Activated CD8-positive, alpha-beta memory T cell treated with anti-CD3 and anti-CD28 coated beads for 48 hours (primary cell): ENCODE measurements around the gene GAGE12H.
"Not testable (repeated sequence)": the region's sequence is repeated elsewhere in the genome, so short reads cannot be mapped to it uniquely, and the experiment has no call there.

ENCODE experiments used
- DNase-seq, 3 experiments: peaks; one replicate each; pipeline ENCODE4 v3.0.0-alpha.2; 2020; ENCODE audit warnings: low read depth in 2 of 3, low spot score in 2 of 3

The GAGE12H gene, protein sequence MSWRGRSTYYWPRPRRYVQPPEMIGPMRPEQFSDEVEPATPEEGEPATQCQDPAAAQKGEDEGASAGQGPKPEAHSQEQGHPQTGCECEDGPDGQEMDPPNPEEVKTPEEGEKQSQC

DNA sequence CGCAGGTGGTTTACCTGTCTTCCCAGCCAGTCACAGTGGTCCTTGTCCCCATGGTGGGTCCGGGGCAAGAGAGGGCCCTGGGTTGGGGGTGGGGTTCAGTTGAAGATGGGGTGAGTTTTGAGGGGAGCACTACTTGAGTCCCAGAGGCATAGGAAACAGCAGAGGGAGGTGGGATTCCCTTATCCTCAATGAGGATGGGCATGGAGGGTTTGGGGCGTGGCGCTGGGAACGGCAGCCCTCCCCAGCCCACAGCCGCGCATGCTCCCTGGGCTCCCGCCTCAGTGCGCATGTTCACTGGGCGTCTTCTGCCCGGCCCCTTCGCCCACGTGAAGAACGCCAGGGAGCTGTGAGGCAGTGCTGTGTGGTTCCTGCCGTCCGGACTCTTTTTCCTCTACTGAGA is at the start of gene GAGE12H:
Gene GAGE12H (plus strand): TSS at position 301 of the 400 bp plus-strand sequence. CDS start 1,155 bp downstream, outside the sequence.
- DNase-seq, result not testable (repeated sequence)

DNA sequence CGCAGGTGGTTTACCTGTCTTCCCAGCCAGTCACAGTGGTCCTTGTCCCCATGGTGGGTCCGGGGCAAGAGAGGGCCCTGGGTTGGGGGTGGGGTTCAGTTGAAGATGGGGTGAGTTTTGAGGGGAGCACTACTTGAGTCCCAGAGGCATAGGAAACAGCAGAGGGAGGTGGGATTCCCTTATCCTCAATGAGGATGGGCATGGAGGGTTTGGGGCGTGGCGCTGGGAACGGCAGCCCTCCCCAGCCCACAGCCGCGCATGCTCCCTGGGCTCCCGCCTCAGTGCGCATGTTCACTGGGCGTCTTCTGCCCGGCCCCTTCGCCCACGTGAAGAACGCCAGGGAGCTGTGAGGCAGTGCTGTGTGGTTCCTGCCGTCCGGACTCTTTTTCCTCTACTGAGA is 47.9 kb upstream of the GAGE12H start, which contains the start of gene GAGE12C:
Gene GAGE12C (plus strand): TSS at position 301 of the 400 bp plus-strand sequence. CDS start 1,155 bp downstream, outside the sequence.
- not testable (repeated sequence) for DNase-seq

DNA sequence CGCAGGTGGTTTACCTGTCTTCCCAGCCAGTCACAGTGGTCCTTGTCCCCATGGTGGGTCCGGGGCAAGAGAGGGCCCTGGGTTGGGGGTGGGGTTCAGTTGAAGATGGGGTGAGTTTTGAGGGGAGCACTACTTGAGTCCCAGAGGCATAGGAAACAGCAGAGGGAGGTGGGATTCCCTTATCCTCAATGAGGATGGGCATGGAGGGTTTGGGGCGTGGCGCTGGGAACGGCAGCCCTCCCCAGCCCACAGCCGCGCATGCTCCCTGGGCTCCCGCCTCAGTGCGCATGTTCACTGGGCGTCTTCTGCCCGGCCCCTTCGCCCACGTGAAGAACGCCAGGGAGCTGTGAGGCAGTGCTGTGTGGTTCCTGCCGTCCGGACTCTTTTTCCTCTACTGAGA is 38.3 kb upstream of the GAGE12H start, which contains the start of gene GAGE12D:
Gene GAGE12D (plus strand): TSS at position 301 of the 400 bp plus-strand sequence. CDS start 1,155 bp downstream, outside the sequence.
- DNase-seq, result not testable (repeated sequence)

DNA sequence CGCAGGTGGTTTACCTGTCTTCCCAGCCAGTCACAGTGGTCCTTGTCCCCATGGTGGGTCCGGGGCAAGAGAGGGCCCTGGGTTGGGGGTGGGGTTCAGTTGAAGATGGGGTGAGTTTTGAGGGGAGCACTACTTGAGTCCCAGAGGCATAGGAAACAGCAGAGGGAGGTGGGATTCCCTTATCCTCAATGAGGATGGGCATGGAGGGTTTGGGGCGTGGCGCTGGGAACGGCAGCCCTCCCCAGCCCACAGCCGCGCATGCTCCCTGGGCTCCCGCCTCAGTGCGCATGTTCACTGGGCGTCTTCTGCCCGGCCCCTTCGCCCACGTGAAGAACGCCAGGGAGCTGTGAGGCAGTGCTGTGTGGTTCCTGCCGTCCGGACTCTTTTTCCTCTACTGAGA is 28.8 kb upstream of the GAGE12H start, which contains the start of gene GAGE12E:
Gene GAGE12E (plus strand): TSS at position 301 of the 400 bp plus-strand sequence. CDS start 1,155 bp downstream, outside the sequence.
- DNase-seq, result not testable (repeated sequence)

DNA sequence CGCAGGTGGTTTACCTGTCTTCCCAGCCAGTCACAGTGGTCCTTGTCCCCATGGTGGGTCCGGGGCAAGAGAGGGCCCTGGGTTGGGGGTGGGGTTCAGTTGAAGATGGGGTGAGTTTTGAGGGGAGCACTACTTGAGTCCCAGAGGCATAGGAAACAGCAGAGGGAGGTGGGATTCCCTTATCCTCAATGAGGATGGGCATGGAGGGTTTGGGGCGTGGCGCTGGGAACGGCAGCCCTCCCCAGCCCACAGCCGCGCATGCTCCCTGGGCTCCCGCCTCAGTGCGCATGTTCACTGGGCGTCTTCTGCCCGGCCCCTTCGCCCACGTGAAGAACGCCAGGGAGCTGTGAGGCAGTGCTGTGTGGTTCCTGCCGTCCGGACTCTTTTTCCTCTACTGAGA is 19.2 kb upstream of the GAGE12H start, which contains the start of gene GAGE12F:
Gene GAGE12F (plus strand): TSS at position 301 of the 400 bp plus-strand sequence. CDS start 1,155 bp downstream, outside the sequence.
- DNase-seq, result not testable (repeated sequence)

DNA sequence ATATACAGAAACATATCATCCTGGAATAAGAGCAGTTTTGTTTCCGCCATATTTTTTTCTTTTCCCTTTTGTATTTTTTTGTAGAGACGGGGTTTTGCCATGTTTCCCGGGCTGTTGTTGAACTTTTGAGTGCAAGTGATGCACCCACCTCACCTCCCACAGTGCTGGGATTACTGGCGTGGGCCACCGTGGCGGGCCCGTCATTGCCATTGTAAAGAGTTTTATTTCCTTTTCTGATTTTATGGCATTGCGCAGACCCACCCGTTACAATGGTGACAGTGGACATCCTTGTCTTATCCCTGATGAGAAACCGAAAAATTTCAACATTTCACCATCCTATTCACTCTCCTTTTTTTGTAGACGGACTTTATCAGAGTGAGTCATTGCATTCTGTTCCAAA is 11.0 kb upstream of the GAGE12H start:
- not testable (repeated sequence) for DNase-seq

DNA sequence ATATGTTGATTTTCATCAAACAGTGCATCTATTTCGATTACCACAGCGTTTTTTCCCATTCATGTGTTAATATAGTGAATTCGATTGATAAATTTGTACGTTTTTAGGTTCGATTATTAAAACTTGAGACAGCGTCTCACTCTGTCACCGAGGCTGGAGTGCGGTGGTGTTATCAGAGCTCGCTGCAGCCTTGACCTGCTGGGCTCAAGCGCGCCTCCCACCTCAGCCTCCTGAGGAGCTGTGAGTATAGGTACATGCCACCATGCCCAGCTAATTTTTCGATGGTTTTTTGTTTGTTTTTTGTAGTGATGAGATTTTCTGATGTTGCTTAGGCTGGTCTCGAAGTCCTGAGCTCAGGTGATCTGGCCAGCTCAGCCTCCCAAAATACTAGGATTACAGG is 10.6 kb upstream of the GAGE12H start:
- not testable (repeated sequence) for DNase-seq

DNA sequence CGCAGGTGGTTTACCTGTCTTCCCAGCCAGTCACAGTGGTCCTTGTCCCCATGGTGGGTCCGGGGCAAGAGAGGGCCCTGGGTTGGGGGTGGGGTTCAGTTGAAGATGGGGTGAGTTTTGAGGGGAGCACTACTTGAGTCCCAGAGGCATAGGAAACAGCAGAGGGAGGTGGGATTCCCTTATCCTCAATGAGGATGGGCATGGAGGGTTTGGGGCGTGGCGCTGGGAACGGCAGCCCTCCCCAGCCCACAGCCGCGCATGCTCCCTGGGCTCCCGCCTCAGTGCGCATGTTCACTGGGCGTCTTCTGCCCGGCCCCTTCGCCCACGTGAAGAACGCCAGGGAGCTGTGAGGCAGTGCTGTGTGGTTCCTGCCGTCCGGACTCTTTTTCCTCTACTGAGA is 9.6 kb upstream of the GAGE12H start, which contains the start of gene GAGE12G:
Gene GAGE12G (plus strand): TSS at position 301 of the 400 bp plus-strand sequence. CDS start 1,155 bp downstream, outside the sequence.
- not testable (repeated sequence) for DNase-seq

DNA sequence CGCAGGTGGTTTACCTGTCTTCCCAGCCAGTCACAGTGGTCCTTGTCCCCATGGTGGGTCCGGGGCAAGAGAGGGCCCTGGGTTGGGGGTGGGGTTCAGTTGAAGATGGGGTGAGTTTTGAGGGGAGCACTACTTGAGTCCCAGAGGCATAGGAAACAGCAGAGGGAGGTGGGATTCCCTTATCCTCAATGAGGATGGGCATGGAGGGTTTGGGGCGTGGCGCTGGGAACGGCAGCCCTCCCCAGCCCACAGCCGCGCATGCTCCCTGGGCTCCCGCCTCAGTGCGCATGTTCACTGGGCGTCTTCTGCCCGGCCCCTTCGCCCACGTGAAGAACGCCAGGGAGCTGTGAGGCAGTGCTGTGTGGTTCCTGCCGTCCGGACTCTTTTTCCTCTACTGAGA is 9.4 kb downstream of the GAGE12H start, which contains the start of gene GAGE2A:
Gene GAGE2A (plus strand): TSS at position 301 of the 400 bp plus-strand sequence. CDS start 1,155 bp downstream, outside the sequence.
- DNase-seq, result not testable (repeated sequence)

DNA sequence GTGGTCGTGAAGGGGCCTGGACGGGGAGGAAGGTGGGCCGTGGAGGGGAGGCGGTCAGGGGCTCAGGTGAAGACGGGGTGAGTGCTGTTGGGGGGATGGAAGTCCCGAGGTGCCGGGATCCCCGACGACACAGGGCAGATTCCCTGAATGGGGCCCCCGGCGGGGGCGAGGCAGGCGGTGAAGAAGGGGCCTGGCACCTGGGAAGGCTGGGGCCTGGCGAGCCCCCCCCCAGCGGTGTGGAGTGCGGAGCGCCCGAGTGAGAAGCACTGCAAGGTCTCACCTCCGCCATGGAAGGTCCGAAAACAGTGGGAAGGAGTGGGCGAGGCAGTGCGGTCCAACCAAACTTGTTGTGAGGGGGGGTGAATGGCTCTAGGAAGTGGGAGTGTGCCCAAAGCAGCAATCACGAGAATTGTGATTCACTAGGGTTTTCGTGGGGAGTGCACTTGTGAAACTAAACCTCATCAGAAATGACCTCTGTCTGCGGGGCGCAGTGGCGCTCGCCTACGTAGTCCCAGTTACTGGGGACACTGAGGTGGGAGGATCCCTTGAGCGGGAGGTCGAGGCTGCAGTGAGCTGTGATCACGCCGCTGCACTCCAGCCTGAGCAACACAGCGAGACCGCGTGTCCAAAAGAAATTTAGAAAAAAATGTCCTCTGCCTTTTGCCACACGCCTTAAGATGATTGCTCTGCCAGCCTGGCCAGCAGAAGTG is 10.2 kb downstream of the GAGE12H start:
- DNase-seq, result not testable (repeated sequence)

DNA sequence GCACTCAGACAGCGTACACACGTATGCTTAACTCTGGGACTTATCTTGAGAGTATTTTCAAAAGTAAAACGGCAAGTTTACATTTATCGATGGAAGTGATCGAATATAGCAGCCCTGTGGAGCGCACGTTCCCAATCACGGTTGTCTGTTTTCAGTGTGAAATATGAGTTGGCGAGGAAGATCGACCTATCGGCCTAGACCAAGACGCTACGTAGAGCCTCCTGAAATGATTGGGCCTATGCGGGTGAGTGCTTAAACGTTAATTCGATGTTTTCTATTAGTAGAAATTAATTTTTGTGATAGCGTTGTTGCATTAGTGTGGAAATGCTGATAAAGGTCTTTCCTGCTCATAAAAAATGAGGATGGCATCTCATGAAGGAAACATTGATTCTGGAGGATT is 10.7 kb downstream of the GAGE12H start:
- DNase-seq, result not testable (repeated sequence)

DNA sequence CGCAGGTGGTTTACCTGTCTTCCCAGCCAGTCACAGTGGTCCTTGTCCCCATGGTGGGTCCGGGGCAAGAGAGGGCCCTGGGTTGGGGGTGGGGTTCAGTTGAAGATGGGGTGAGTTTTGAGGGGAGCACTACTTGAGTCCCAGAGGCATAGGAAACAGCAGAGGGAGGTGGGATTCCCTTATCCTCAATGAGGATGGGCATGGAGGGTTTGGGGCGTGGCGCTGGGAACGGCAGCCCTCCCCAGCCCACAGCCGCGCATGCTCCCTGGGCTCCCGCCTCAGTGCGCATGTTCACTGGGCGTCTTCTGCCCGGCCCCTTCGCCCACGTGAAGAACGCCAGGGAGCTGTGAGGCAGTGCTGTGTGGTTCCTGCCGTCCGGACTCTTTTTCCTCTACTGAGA is 19.0 kb downstream of the GAGE12H start, which contains the start of gene GAGE1:
Gene GAGE1 (plus strand): TSS at position 301 of the 400 bp plus-strand sequence. CDS start 1,155 bp downstream, outside the sequence.
- DNase-seq, result not testable (repeated sequence)

DNA sequence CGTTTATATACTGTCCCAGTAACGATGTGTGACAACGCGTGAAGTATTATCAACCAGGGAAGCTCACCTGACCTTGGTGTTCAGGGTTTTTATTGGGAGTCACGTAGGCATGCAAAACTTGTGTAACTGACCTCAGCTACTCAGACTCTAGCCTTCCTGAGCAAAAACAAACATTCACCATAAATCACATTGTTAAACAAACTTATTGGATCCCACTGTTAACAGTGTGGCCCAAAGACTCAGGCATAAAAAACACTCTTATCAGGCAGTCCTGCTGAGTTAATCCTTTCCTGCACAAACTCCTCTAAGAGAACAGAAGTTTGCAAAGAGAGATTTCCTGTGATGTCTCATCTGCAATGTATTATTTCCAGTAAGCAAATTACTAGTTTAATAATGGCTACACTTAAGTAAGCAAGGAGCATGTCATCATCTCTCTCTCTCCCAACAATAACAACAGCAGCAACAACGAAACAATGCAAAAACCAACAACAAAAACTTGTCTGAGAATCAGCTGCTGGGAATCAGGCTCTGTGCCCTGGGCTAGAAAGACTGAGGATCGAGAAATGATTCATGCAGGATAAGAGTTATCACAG is 31.1 kb downstream of the GAGE12H start:
- DNase-seq, result no peak

DNA sequence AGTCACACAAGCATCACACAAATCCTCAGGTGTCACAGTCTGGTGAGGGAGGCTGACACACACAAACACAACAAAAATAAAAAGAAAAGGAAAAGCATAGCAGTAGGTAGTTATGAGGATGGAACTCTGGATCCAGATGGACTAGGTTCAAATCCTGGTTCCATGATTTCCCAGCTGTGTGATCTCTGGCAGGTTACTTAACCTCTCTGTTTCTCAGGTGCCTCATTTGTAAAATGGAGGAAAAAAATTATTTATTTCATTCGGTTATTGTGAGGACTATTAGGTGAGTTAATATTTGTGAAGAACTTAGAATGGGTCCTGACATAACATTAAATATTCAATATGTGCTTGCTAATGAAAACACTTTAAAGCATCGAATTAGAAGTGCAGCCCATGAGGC is 38.8 kb downstream of the GAGE12H start:
- no peak for DNase-seq

DNA sequence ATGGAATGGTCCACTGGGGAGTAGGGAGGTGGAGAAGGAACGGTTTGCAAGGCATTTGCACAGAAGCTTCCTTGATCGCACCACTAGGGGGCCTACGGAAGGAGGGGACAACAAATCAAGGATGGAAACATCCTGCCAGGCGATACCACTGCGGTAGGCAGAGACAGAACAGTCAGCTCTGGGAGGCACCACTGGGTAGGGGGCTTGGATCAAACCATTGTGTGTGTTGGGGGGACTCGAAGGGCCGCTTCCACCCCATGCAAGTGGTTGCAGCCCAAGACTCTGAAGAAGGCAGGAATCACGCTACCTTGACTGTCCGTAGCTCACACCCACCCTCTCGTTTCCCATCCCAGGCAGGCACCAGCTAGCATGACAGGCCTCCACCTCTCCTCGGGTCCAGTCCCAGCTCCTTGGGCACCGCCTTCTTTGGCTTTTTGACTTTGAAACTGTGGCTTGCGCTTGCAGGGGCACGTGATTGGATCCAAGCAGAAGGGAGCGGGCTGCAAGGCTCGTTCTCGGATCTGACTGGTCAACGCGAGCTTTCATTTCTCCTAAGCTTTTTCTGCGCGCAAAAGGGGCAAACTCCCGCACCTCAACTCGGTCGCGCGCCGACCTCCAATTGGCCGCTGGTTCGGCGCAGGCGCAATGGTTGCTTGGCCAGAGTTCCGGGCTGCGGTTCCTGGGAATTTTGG is 47.5 kb downstream of the GAGE12H start:
- peak in 1 of 3 experiments; percentile 0 for DNase-seq
